HCT116 (cell line): ENCODE results near the gene CDK11A. TPM values are rescaled to one million over a fixed set of nuclear protein-coding genes. Genes with fewer than 3 reads are reported as not detected.

Source experiments
- ATAC-seq: fragments of 200-7000 bp; cut with Tn5 transposase; 2 replicates; pipeline ENCODE4 v1.9.1; 2020; ENCODE audit warnings: mild to moderate bottlenecking, moderate library complexity
- BruUV-seq: library from RNA; stranded (reverse); fragments of 400-500 nt; replicated peaks from 2 replicates; lab custom pipeline; 2021; lab: Mats Ljungman, UMichigan
- CTCF ChIA-PET: fragments of 300-600 bp; sonication (Branson Sonifier 250); formaldehyde crosslinking; loops from one replicate; lab custom pipeline; 2021; ENCODE audit warnings: antibody characterized with exemption; lab: Charles Lee
- POLR2A ChIA-PET: fragments of 300-600, 350-600 bp; sonication (Branson Sonifier 250); formaldehyde crosslinking; loops from one replicate; lab custom pipeline; 2021; ENCODE audit warnings: antibody characterized with exemption; lab: Charles Lee
- RAD21 ChIA-PET, 2 experiments: fragments of 300-600 bp; sonication (Branson Sonifier 250); formaldehyde crosslinking; loops; one replicate each; lab custom pipeline; 2023; ENCODE audit warnings: low total read pairs in 2 of 2; ENCODE audit not compliant: uncharacterized antibody in 2 of 2, unreplicated experiment in 2 of 2, low non-redundant PET in 1 of 2; lab: Charles Lee
- DNase-seq: peaks from one replicate; pipeline ENCODE4 v3.0.0-alpha.2; 2010; ENCODE audit warnings: low read depth, low spot score
- H2AFZ ChIP-seq: fragments of 200-600 bp; shearing (Covaris generic), sonication (generic); 2 replicates; pipeline ENCODE4 v1.6.1; 2017; ENCODE audit warnings: low read depth, mixed run types, mixed read lengths, antibody characterized with exemption, low read length; ENCODE audit not compliant: poor library complexity, severe bottlenecking
- H3K27ac ChIP-seq: 2 replicates; pipeline ENCODE4 v1.5.1; 2012; ENCODE audit warnings: low read depth, low read length
- H3K27me3 ChIP-seq: fragments of 200-600 bp; sonication (generic); 2 replicates; pipeline ENCODE4 v1.6.1; 2016; ENCODE audit warnings: mixed run types, low read length, mixed read lengths; ENCODE audit not compliant: insufficient read depth
- H3K36me3 ChIP-seq, 2 experiments: fragments of 200-500 bp in 1 of 2; fragments of 200-600 bp in 1 of 2; sonication (Bioruptor generic) in 1 of 2; sonication (generic) in 1 of 2; 2 replicates each; pipeline versions ENCODE4 v1.5.1 to v1.6.1; 2014 to 2016; ENCODE audit warnings: low read length in 2 of 2, inconsistent platforms in 1 of 2, mixed read lengths in 1 of 2, mixed run types in 1 of 2; ENCODE audit not compliant: insufficient read depth in 2 of 2, control insufficient read depth in 1 of 2
- H3K4me1 ChIP-seq, 2 experiments: fragments of 200-600 bp in 1 of 2; sonication (generic) in 1 of 2; 2 replicates each; pipeline versions ENCODE4 v1.5.1 to v1.6.1; 2012 to 2017; ENCODE audit warnings: low read length in 2 of 2, inconsistent platforms in 1 of 2, mild to moderate bottlenecking in 1 of 2, mixed read lengths in 1 of 2, mixed run types in 1 of 2, moderate library complexity in 1 of 2; ENCODE audit not compliant: insufficient read depth in 2 of 2, control insufficient read depth in 1 of 2
- H3K4me2 ChIP-seq: fragments of 200-600 bp; sonication (generic); 2 replicates; pipeline ENCODE4 v1.6.1; 2017; ENCODE audit warnings: mixed run types, low read length, mixed read lengths
- H3K4me3 ChIP-seq, 2 experiments: fragments of 200-600 bp in 1 of 2; sonication (generic) in 1 of 2; replicated peaks in 1 of 2; 2 replicates each; pipeline ENCODE4 v1.5.1; 2011 to 2016; ENCODE audit warnings: low read length in 2 of 2, control low read depth in 1 of 2, low read depth in 1 of 2, mild to moderate bottlenecking in 1 of 2, mixed read lengths in 1 of 2, mixed run types in 1 of 2
- H3K79me2 ChIP-seq: fragments of 200-600 bp; sonication (generic); 2 replicates; pipeline ENCODE4 v1.6.1; 2017; ENCODE audit warnings: mild to moderate bottlenecking, mixed run types, low read length, moderate library complexity, mixed read lengths; ENCODE audit not compliant: insufficient read depth
- H3K9ac ChIP-seq: fragments of 200-600 bp; sonication (generic); 2 replicates; pipeline ENCODE4 v1.6.1; 2016; ENCODE audit warnings: low read length, mixed read lengths
- H3K9me2 ChIP-seq: fragments of 200-600 bp; sonication (generic), shearing (Covaris generic); 2 replicates; pipeline ENCODE4 v1.6.1; 2017; ENCODE audit warnings: mixed run types, mild to moderate bottlenecking, moderate library complexity; ENCODE audit not compliant: insufficient read depth
- H3K9me3 ChIP-seq, 2 experiments: fragments of 200-500 bp in 1 of 2; fragments of 200-600 bp in 1 of 2; sonication (Bioruptor generic) in 1 of 2; sonication (generic) in 1 of 2; 2 replicates each; pipeline ENCODE4 v1.6.1; 2014 to 2017; ENCODE audit warnings: low read length in 2 of 2, mixed read lengths in 2 of 2, inconsistent platforms in 1 of 2, low read depth in 1 of 2, mild to moderate bottlenecking in 1 of 2, mixed run types in 1 of 2, moderate library complexity in 1 of 2; ENCODE audit not compliant: control insufficient read depth in 1 of 2, insufficient read depth in 1 of 2
- H4K20me1 ChIP-seq: fragments of 200-600 bp; sonication (generic), shearing (Covaris generic); 2 replicates; pipeline ENCODE4 v1.6.1; 2017; ENCODE audit warnings: mixed run types, mild to moderate bottlenecking, moderate library complexity; ENCODE audit not compliant: insufficient read depth
- ATF3 ChIP-seq: IDR thresholded peaks from 2 replicates; pipeline ENCODE4 v1.6.1; 2012
- CBX3 ChIP-seq: IDR thresholded peaks from 2 replicates; pipeline ENCODE4 v1.6.1; 2012; ENCODE audit warnings: low read depth
- CEBPB ChIP-seq: IDR thresholded peaks from 2 replicates; pipeline ENCODE4 v1.6.1; 2012; ENCODE audit warnings: low read depth
- CTCF ChIP-seq, 3 experiments: fragments of 200-600 bp in 1 of 3; sonication (generic) in 1 of 3; IDR thresholded peaks in 2 of 3; conservative IDR thresholded peaks in 1 of 3; 2 replicates each; pipeline ENCODE4 v1.5.1; 2012 to 2017; ENCODE audit warnings: low read depth in 2 of 3, low read length in 2 of 3, antibody characterized with exemption in 1 of 3, borderline replicate concordance in 1 of 3, control low read depth in 1 of 3, mild to moderate bottlenecking in 1 of 3, mixed read lengths in 1 of 3, mixed run types in 1 of 3, moderate library complexity in 1 of 3; ENCODE audit not compliant: insufficient read depth in 1 of 3
- EGR1 ChIP-seq: IDR thresholded peaks from 2 replicates; pipeline ENCODE4 v1.6.1; 2012; ENCODE audit warnings: low read depth
- ELF1 ChIP-seq: IDR thresholded peaks from 2 replicates; pipeline ENCODE4 v1.6.1; 2012; ENCODE audit warnings: low read depth, borderline replicate concordance
- EZH2 ChIP-seq: fragments of 200-600 bp; sonication (generic); IDR thresholded peaks from 2 replicates; pipeline ENCODE4 v1.6.1; 2017; ENCODE audit warnings: antibody characterized with exemption, mixed run types
- EZH2phosphoT487 ChIP-seq: fragments of 200-600 bp; IDR thresholded peaks from 2 replicates; pipeline ENCODE4 v1.6.1; 2018; ENCODE audit warnings: antibody characterized with exemption, borderline replicate concordance
- JUND ChIP-seq: IDR thresholded peaks from 2 replicates; pipeline ENCODE4 v1.6.1; 2012
- POLR2A ChIP-seq: IDR thresholded peaks from 2 replicates; pipeline ENCODE4 v1.7.0; 2011; ENCODE audit warnings: borderline replicate concordance; ENCODE audit not compliant: insufficient read depth, insufficient read length; ENCODE audit errors: extremely low read depth
- POLR2AphosphoS5 ChIP-seq: IDR thresholded peaks from 2 replicates; pipeline ENCODE4 v1.6.1; 2011; ENCODE audit warnings: mild to moderate bottlenecking, low read depth, low read length, moderate library complexity
- RAD21 ChIP-seq: IDR thresholded peaks from 2 replicates; pipeline ENCODE4 v1.6.1; 2012; ENCODE audit warnings: low read depth, mild to moderate bottlenecking
- SIN3A ChIP-seq: IDR thresholded peaks from 2 replicates; pipeline ENCODE4 v1.6.1; 2012; ENCODE audit warnings: low read depth
- SP1 ChIP-seq: IDR thresholded peaks from 2 replicates; pipeline ENCODE4 v1.6.1; 2012; ENCODE audit warnings: low read depth
- SRF ChIP-seq: IDR thresholded peaks from 2 replicates; pipeline ENCODE4 v1.6.1; 2012; ENCODE audit warnings: low read depth
- TCF7L2 ChIP-seq: IDR thresholded peaks from 2 replicates; pipeline ENCODE4 v1.7.0; 2011; ENCODE audit warnings: borderline replicate concordance, inconsistent platforms; ENCODE audit not compliant: insufficient read depth, insufficient read length; ENCODE audit errors: extremely low read depth
- YY1 ChIP-seq: IDR thresholded peaks from 2 replicates; pipeline ENCODE4 v1.6.1; 2011; ENCODE audit warnings: low read length, low read depth, moderate library complexity, mild to moderate bottlenecking; ENCODE audit not compliant: insufficient replicate concordance; ENCODE audit errors: extremely low read depth
- intact Hi-C: fragments of 100-400 bp; cut with micrococcal nuclease; formaldehyde crosslinking; loops from 2 replicates; pipeline ENCODE4 v1.10.0; 2022
- total RNA-seq: library from RNA; stranded (reverse); gene quantifications from one replicate; pipeline ENCODE4 v1.2.1, GENCODE V29; 2021; ENCODE audit not compliant: unreplicated experiment
- TF ChIP-seq, protein P1 (sequence below): IDR thresholded peaks from 2 replicates; pipeline ENCODE4 v1.6.1; 2012
- TF ChIP-seq, protein P2 (sequence below): IDR thresholded peaks from 2 replicates; pipeline ENCODE4 v1.6.1; 2012; ENCODE audit warnings: low read depth
- TF ChIP-seq, protein P3 (sequence below): IDR thresholded peaks from 2 replicates; pipeline ENCODE4 v1.6.1; 2011; ENCODE audit warnings: mild to moderate bottlenecking, low read length, moderate library complexity; ENCODE audit not compliant: insufficient replicate concordance; ENCODE audit errors: extremely low read depth

The CDK11A gene
- total RNA-seq, 1 experiment from 2014 or later, result 61.0 TPM

DNA sequence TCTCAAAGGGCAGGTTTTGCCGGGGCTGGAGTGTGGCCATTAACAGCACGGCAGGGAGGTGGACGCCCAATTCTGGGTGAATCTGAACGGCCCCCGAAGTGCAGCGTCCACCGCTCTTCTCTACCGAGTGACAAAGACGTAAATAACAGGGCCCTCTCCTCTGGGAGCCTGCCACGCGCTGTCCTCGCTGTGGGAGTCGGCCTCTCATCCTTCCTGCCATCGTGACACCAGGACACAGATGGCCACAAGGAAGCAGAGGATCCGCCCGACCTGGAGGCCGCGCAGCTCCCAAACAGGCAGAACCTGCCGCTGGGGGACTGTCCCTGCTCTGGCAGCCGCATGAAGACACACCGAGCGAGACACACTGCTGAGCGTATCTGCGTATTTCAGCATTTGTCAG, 53.3 kb downstream of the CDK11A start:
- no peaks in the 10 kb centered on the region; a peak in 2 of 4 replicates for H3K36me3 ChIP-seq
- no peak overlapping the region for H3K4me3 ChIP-seq
- no peak overlapping the region for H3K9ac ChIP-seq
- no peak overlapping the region for H3K27ac ChIP-seq
- no peak for DNase-seq
- BruUV-seq, result no TSS peak
- H3K4me2 ChIP-seq, result no peak overlapping the region
- no peaks in the 10 kb centered on the region for H3K9me2 ChIP-seq
- no peak overlapping the region for H2AFZ ChIP-seq
- no peak for ATAC-seq
- CTCF ChIA-PET, result no interaction called here
- intact Hi-C loops, result no loop called here
- no peaks in the 10 kb centered on the region for H3K4me1 ChIP-seq
- no peaks in the 10 kb centered on the region for H4K20me1 ChIP-seq
- H3K9me3 ChIP-seq, result no peaks in the 10 kb centered on the region
- POLR2A ChIA-PET, result no interaction called here
- no peaks in the 10 kb centered on the region for H3K79me2 ChIP-seq
- TF ChIP-seq POLR2A, result no peak
- TF ChIP-seq ATF3, result no peak
- TF ChIP-seq EZH2, result no peak
- TF ChIP-seq, protein P1, sequence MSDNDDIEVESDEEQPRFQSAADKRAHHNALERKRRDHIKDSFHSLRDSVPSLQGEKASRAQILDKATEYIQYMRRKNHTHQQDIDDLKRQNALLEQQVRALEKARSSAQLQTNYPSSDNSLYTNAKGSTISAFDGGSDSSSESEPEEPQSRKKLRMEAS, result no peak
- TF ChIP-seq CTCF (IDR thresholded peaks at IDR 0.05 in 2 of 3, conservative IDR thresholded peaks at IDR 0.05 in 1 of 3; ENCODE audit: borderline replicate concordance in 1 of 3, insufficient read depth in 1 of 3, low read depth in 2 of 3, low read length in 2 of 3), result no peak
- no peak for TF ChIP-seq EZH2phosphoT487
- TF ChIP-seq ELF1, result no peak
- TF ChIP-seq CEBPB, result no peak
- no peak for TF ChIP-seq SP1
- no peak for TF ChIP-seq SIN3A
- no peak for TF ChIP-seq JUND
- no peak for TF ChIP-seq YY1
- TF ChIP-seq, protein P2, sequence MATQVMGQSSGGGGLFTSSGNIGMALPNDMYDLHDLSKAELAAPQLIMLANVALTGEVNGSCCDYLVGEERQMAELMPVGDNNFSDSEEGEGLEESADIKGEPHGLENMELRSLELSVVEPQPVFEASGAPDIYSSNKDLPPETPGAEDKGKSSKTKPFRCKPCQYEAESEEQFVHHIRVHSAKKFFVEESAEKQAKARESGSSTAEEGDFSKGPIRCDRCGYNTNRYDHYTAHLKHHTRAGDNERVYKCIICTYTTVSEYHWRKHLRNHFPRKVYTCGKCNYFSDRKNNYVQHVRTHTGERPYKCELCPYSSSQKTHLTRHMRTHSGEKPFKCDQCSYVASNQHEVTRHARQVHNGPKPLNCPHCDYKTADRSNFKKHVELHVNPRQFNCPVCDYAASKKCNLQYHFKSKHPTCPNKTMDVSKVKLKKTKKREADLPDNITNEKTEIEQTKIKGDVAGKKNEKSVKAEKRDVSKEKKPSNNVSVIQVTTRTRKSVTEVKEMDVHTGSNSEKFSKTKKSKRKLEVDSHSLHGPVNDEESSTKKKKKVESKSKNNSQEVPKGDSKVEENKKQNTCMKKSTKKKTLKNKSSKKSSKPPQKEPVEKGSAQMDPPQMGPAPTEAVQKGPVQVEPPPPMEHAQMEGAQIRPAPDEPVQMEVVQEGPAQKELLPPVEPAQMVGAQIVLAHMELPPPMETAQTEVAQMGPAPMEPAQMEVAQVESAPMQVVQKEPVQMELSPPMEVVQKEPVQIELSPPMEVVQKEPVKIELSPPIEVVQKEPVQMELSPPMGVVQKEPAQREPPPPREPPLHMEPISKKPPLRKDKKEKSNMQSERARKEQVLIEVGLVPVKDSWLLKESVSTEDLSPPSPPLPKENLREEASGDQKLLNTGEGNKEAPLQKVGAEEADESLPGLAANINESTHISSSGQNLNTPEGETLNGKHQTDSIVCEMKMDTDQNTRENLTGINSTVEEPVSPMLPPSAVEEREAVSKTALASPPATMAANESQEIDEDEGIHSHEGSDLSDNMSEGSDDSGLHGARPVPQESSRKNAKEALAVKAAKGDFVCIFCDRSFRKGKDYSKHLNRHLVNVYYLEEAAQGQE, result no peak
- TF ChIP-seq, protein P3, sequence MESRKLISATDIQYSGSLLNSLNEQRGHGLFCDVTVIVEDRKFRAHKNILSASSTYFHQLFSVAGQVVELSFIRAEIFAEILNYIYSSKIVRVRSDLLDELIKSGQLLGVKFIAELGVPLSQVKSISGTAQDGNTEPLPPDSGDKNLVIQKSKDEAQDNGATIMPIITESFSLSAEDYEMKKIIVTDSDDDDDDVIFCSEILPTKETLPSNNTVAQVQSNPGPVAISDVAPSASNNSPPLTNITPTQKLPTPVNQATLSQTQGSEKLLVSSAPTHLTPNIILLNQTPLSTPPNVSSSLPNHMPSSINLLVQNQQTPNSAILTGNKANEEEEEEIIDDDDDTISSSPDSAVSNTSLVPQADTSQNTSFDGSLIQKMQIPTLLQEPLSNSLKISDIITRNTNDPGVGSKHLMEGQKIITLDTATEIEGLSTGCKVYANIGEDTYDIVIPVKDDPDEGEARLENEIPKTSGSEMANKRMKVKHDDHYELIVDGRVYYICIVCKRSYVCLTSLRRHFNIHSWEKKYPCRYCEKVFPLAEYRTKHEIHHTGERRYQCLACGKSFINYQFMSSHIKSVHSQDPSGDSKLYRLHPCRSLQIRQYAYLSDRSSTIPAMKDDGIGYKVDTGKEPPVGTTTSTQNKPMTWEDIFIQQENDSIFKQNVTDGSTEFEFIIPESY, result no peak
- TF ChIP-seq SRF, result no peak
- no peak for TF ChIP-seq RAD21
- no peak for TF ChIP-seq TCF7L2
- TF ChIP-seq POLR2AphosphoS5, result no peak
- TF ChIP-seq CBX3, result no peak
- no peak for TF ChIP-seq EGR1
- RAD21 ChIA-PET, result no interaction called here
- no peaks in the 10 kb centered on the region for H3K27me3 ChIP-seq
